HG03103 (cell line): ENCODE data around the gene SYNGAP1.
"Not testable (repeated sequence)": the region's sequence is repeated elsewhere in the genome, so short reads cannot be mapped to it uniquely, and the experiment has no call there.

Experiments
- ATAC-seq: cut with Tn5 transposase; IDR thresholded peaks from one replicate; pipeline ENCODE4 v1.9.1; 2021; ENCODE audit warnings: low read depth; ENCODE audit not compliant: unreplicated experiment

Gene SYNGAP1

GRCh38 chr6:33459226-33459625, 39.4 kb downstream of the SYNGAP1 start:
- no peak for ATAC-seq

GRCh38 chr6:33466075-33466735, 46.3 kb downstream of the SYNGAP1 start:
- ATAC-seq = no peak

GRCh38 chr6:33467091-33467490, 47.2 kb downstream of the SYNGAP1 start:
- no peak for ATAC-seq

GRCh38 chr6:33469661-33470060, 49.8 kb downstream of the SYNGAP1 start:
- ATAC-seq = no peak

- ATAC-seq = no peak
These were observed 58.0 kb downstream of the SYNGAP1 start for GRCh38 chr6:33477864-33478263.

- no peak for ATAC-seq
These were observed 61.3 kb downstream of the SYNGAP1 start for GRCh38 chr6:33481192-33481591.

- not testable (repeated sequence) for ATAC-seq
These were observed 62.8 kb downstream of the SYNGAP1 start for GRCh38 chr6:33482620-33483019.

GRCh38 chr6:33483678-33484077, 63.8 kb downstream of the SYNGAP1 start:
- no peak for ATAC-seq

GRCh38 chr6:33484673-33485262, 64.9 kb downstream of the SYNGAP1 start:
- ATAC-seq = not testable (repeated sequence)

GRCh38 chr6:33485680-33486079, 65.8 kb downstream of the SYNGAP1 start:
- not testable (repeated sequence) for ATAC-seq

GRCh38 chr6:33488339-33488738, 68.5 kb downstream of the SYNGAP1 start:
- no peak for ATAC-seq

GRCh38 chr6:33490198-33490597, 70.3 kb downstream of the SYNGAP1 start:
- no peak for ATAC-seq

GRCh38 chr6:33490621-33491020, 70.8 kb downstream of the SYNGAP1 start:
- no peak for ATAC-seq

- ATAC-seq = no peak
These were observed 72.2 kb downstream of the SYNGAP1 start for GRCh38 chr6:33492093-33492492.

- no peak for ATAC-seq
These were observed 77.3 kb downstream of the SYNGAP1 start for GRCh38 chr6:33497157-33497556.

GRCh38 chr6:33502486-33502885, 82.6 kb downstream of the SYNGAP1 start:
- ATAC-seq = no peak

GRCh38 chr6:33504486-33504885, 84.6 kb downstream of the SYNGAP1 start:
- ATAC-seq = no peak
